ENCODE data around the gene CDKAL1.
"Not testable (repeated sequence)": the region's sequence is repeated elsewhere in the genome, so short reads cannot be mapped to it uniquely, and the experiment has no call there.

CDKAL1 gene

GRCh38 chr6:20741490-20741889, 207.2 kb downstream of the CDKAL1 start:
- DNase-seq (ENCODE audit: low read depth in 2 of 2) = no peak

GRCh38 chr6:20744911-20745557, 210.8 kb downstream of the CDKAL1 start:
- no peak for DNase-seq (ENCODE audit: low read depth in 2 of 2)

GRCh38 chr6:20746024-20746423, 211.8 kb downstream of the CDKAL1 start:
- DNase-seq (ENCODE audit: low read depth in 2 of 2) = no peak

- no peak for DNase-seq (ENCODE audit: low read depth in 2 of 2)
Observed at GRCh38 chr6:20746805-20747558, 212.7 kb downstream of the CDKAL1 start.

- DNase-seq (ENCODE audit: low read depth in 2 of 2) = no peak
Observed at GRCh38 chr6:20747991-20748390, 213.7 kb downstream of the CDKAL1 start.

- no peak for DNase-seq (ENCODE audit: low read depth in 2 of 2)
Observed at GRCh38 chr6:20751293-20751935, 217.2 kb downstream of the CDKAL1 start.

- DNase-seq (ENCODE audit: low read depth in 2 of 2) = no peak
Observed at GRCh38 chr6:20755631-20756030, 221.4 kb downstream of the CDKAL1 start.

- DNase-seq (ENCODE audit: low read depth in 2 of 2) = not testable (repeated sequence)
Observed at GRCh38 chr6:20756584-20757147, 222.4 kb downstream of the CDKAL1 start.

GRCh38 chr6:20757761-20758160, 223.5 kb downstream of the CDKAL1 start:
- DNase-seq (ENCODE audit: low read depth in 2 of 2) = no peak

GRCh38 chr6:20763296-20763695, 229.0 kb downstream of the CDKAL1 start:
- no peak for DNase-seq (ENCODE audit: low read depth in 2 of 2)

GRCh38 chr6:20769631-20770030, 235.4 kb downstream of the CDKAL1 start:
- DNase-seq (ENCODE audit: low read depth in 2 of 2) = no peak

GRCh38 chr6:20770773-20771172, 236.5 kb downstream of the CDKAL1 start:
- no peak for DNase-seq (ENCODE audit: low read depth in 2 of 2)

GRCh38 chr6:20771409-20771808, 237.2 kb downstream of the CDKAL1 start:
- no peak for DNase-seq (ENCODE audit: low read depth in 2 of 2)

- DNase-seq (ENCODE audit: low read depth in 2 of 2) = no peak
Observed at GRCh38 chr6:20773822-20774221, 239.6 kb downstream of the CDKAL1 start.

- DNase-seq (ENCODE audit: low read depth in 2 of 2) = no peak
Observed at GRCh38 chr6:20775981-20776380, 241.7 kb downstream of the CDKAL1 start.

GRCh38 chr6:20777801-20778200, 243.5 kb downstream of the CDKAL1 start:
- DNase-seq (ENCODE audit: low read depth in 2 of 2) = no peak

- DNase-seq (ENCODE audit: low read depth in 2 of 2) = no peak
Observed at GRCh38 chr6:20778459-20778858, 244.2 kb downstream of the CDKAL1 start.

- no peak for DNase-seq (ENCODE audit: low read depth in 2 of 2)
Observed at GRCh38 chr6:20778912-20779311, 244.7 kb downstream of the CDKAL1 start.

- DNase-seq (ENCODE audit: low read depth in 2 of 2) = no peak
Observed at GRCh38 chr6:20789162-20789561, 254.9 kb downstream of the CDKAL1 start.

- no peak for DNase-seq (ENCODE audit: low read depth in 2 of 2)
Observed at GRCh38 chr6:20790032-20790791, 256.0 kb downstream of the CDKAL1 start.

GRCh38 chr6:20791074-20791473, 256.8 kb downstream of the CDKAL1 start:
- no peak for DNase-seq (ENCODE audit: low read depth in 2 of 2)

- DNase-seq (ENCODE audit: low read depth in 2 of 2) = no peak
Observed at GRCh38 chr6:20791944-20792343, 257.7 kb downstream of the CDKAL1 start.

Data from stimulated activated CD8-positive, alpha-beta memory T cell treated with anti-CD3 and anti-CD28 coated beads, Interleukin-15, amount 100 ng/mL, for 48 hours (primary cell).